Measurements from ENCODE around the gene DYRK1A.
"Not testable (repeated sequence)": the region's sequence is repeated elsewhere in the genome, so short reads cannot be mapped to it uniquely, and the experiment has no call there.

The DYRK1A gene

DNA sequence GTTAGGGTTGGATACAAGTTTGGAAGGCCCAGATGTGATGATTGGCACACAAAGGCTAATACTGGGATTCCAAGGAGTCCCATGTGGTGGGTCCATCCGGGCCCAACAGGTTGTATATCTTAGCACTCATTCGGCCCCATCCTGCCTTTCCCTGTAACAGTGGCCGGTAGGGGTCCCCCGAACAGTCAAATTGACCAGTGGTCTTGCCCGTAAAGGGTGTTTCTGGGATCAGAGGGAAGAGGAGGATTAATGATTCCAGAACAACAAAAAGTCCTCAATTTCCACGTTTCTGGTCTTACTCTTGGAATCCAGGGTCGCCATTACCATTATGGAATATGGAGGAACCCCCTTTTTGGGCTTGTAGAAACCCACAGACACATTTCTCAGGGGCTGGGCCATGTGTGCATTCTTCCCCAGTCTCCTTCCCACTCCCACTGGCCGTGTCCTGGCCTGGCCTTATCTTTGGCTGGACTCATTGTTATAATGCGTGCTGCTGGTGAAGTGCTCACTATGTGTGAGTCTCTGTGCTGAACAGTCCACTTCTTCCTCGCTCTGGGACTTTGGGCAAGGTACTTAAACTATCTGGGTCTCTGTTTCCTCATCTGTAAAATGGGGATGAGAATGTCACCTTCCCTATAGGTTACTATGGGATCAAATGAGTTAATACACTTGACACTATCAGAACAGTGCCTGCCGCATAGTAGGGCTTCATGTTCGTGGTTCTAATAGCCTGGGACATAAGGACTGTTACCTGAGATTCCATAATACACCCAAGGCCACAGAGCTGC lies 161.8 kb downstream of the DYRK1A start:
- DNase-seq (ENCODE audit: low spot score) = no peak

DNA sequence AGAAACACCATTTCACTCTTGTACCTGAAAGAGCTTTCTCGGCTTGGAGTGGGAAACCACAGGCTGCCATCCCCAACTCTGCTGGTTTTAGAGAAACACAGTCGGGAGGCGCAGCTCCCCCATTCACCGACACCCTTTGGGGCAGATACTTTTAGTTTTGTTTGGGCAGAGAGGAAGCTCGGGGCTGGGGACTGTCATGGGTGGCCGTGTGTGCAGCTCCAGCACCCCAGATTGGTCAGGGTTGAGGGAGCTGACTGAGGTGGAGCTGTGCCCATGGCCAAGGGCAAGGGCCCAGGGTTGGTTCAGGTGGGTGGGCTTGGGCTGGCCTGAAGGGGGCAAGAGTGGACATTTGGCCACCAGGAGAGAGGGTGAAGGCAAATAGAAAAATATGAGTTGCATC lies 163.1 kb downstream of the DYRK1A start:
- DNase-seq (ENCODE audit: low spot score) = no peak

DNA sequence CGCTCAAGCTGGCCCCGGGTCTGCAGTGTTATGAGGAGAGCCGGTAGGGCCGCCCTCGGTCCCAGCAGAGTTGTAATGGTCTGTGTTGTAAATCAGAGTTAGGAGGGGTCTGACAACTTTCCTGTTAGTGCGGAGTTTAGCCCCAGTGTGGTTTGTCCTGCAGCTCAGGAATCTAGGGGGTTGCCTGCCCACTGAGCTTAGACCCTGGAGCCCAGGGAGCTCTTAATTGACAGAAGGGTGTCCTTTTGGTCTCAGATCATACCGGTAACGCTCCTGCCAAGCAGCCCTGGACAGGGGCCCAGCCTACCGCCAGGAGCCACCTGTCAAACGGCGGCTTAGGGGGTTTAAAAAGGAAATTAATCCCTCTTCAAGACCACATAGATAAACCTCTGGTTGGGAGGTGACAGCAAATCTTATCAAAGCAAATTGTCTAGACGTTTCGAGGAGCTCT lies 164.4 kb downstream of the DYRK1A start:
- DNase-seq (ENCODE audit: low spot score) = no peak

DNA sequence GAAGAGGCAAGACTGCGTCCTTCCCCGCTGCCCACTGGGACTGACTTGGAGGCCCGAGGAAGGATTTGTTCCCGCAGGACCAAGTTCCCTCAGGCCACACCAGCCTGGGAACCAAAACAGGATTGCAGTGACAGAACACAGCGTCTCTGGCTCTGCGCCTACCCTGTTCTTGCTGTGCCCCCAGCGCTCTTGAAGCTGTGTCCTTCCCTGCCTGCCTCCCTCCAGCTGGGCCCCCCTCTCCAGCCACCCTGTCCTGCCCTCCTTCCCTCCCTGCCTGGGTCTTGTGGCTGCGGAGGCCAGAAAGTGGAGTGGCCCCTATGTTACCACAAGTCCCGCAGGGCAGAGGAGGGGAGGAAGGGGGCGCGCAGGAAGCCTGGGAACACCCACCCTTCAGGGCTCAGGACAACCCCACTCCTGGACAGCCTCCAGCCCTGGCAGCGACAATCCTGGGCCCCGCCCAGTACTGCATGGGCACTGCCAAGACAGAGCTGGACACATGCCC lies 164.9 kb downstream of the DYRK1A start:
- DNase-seq (ENCODE audit: low spot score) = no peak

- DNase-seq (ENCODE audit: low spot score) = peak; percentile 17
Measured at GRCh38 chr21:37532868-37533780, 166.6 kb downstream of the DYRK1A start.

DNA sequence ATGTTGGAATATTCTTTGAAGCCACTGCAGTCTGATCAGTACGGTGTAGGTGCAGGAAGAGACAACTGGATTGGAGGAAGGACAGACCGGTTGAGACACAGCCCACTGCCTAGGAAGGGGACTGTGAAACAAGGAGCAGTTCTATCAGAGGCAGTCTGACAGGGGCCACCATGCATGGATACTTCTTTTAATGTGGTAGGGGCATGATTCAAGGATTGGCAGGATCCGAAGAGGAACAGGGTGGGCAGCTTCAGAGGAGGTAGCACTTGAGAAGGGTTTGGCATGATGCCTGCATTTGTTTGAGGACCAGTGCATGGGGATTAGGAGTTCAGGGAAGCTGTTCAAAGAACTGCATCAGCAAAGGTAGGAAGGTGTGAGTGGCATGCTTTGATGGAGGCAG lies 167.9 kb downstream of the DYRK1A start:
- DNase-seq (ENCODE audit: low spot score) = no peak

DNA sequence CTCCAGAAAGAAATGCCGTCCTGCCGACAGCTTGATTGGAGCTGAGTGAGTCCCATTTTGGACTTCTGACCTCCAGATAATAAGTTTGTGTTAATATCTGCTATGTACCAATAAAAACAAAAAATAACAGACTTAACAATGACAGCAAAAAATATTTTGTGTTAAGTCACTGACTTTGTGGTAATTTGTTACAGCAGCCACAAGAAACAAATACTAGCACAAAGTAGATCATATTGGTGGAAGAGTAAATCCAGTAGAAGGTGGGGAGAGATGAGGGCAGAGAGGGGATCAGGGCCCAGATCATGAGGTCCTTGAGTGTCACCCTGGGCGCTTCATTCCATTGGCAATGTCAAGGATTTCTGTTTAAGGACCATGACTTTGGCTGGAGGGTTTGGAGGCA lies 168.6 kb downstream of the DYRK1A start:
- no peak for DNase-seq (ENCODE audit: low spot score)

DNA sequence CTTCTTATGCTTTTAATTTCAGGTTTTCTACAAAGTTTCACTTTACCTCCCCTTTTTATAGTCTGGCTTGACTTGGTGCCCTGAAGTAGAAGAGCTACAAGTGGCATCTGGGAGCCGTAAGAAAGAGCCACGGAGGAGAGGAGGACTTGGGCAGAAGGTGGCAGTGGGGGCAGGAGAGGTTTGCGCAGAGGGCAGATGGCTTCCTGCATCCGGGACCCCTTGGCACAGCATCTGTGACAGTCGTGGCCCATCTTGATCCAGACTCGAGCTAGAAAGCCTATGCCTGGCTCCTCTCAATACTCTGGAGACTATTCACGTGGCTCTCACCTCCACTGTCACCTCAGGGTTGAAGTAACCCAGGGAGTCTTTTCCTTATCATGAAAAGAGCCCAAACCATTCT lies 169.1 kb downstream of the DYRK1A start:
- no peak for DNase-seq (ENCODE audit: low spot score)

DNA sequence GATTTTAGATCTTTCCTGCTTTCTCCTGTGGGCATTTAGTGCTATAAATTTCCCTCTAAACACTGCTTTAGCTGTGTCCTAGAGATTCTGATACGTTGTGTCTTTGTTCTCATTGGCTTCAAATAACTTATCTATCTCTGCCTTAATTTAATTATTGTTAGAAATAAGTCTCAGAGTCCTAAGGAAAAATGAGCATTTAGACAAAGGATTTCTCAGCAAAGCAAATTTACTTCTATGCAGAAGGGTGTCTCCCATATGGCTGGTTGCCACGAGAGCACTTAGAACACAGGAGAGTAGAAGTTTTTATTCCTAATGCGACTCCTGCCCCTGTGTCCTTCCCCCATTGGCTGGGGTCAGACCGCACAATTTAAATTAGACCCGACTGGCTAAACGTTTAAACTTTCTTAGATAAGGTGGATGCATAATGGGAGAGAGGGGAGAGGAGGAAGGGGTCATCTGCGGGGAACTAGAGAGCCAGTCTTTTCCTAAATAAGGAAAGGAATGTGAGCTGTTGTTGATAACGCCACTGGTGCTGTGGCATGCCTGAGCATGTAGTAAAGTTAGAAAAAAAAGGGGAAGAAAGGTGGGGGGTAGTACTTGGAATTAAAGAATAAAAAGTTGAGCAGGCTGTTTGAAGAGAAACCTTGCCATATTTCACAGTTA lies 170.2 kb downstream of the DYRK1A start:
- DNase-seq (ENCODE audit: low spot score) = no peak

GRCh38 chr21:37537391-37537996 lies 170.9 kb downstream of the DYRK1A start:
- DNase-seq (ENCODE audit: low spot score) = no peak

DNA sequence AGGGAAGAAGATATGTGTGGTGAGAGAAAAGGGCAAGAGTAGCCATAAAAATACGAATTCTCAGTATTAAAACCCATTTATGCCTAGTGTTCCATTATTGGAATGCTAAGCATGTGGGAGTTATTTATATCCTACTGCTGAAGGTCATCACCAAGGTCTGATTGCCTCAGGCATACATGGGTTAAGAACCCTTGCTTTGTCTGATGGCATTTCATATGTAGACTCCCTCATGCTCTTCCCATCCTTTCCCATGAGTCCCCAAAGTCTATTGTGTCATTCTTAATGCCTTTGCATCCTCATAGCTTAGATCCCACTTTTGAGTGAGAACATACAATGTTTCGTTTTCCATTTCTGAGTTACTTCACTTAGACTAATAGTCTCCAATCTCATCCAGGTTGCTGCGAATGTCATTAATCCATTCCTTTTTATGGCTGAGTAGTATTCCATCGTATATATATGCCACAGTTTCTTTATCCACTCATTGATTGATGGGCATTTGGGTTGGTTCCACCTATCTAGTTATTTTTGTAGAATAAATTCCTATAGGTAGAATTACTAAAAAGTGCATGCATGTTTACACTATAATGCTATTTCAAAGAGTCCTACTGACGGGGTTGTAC lies 172.5 kb downstream of the DYRK1A start:
- no peak for DNase-seq (ENCODE audit: low spot score)

GRCh38 chr21:37541128-37541527 lies 174.6 kb downstream of the DYRK1A start:
- not testable (repeated sequence) for DNase-seq (ENCODE audit: low spot score)

GRCh38 chr21:37542512-37542911 lies 175.9 kb downstream of the DYRK1A start:
- no peak for DNase-seq (ENCODE audit: low spot score)

GRCh38 chr21:37546299-37546908 lies 179.8 kb downstream of the DYRK1A start:
- no peak for DNase-seq (ENCODE audit: low spot score)

DNA sequence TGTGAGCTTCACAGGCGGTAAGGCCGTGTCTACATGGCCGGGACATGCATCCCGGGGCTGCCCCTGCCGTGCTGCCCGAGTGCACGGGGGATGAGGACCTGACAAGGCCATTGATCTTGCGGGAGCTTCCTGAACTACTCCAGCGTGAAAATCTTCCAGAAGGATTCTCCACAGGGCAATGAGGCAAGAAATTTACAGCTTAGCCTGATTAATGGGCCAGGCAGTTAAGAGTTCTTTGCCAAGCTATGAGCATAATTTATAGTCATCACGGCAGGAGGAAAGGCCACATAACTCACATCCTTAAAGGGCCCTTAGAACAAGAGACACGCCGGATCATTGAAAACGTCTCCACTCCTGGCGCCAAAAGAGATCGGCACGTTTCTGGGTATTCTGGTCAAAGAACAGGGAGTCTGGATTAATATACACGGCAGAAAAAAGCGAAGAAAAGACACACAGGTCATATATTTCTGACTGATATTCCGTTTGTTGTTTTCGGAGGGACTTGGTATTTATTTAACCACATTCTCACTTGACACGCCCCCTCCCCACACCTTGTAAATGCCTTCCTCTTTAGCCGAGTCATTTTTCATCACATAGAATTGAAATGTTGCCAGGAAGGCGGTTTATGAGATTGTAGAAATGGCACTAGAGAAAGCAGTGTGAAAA lies 180.5 kb downstream of the DYRK1A start:
- DNase-seq (ENCODE audit: low spot score) = no peak

DNA sequence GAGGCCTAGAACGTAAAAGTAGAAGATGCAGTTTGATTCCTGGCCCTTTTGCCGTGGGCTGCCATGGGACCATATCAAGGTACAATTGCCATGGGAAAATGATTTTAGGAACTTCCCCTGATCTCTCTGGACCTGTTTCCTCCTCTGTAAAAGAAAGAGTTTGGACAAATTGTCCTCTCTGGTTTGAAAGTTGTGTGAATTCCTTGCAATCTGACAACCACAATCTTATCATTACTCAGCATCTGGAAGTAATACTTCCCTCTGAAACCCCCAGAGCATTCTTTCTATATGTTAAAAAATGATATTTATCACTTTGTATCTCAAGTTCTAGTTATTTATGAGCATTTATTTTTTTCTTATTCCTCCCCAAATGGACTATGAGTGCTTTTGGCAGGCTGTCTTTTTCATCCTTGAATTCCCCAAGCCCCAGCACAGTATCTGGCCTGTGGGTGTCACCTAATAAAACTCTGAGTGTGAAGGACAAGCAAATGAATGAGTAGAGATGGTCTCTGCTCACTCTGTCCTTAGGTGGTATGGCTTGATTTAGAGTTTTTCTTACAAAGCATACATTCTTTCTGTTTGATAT lies 181.1 kb downstream of the DYRK1A start:
- DNase-seq (ENCODE audit: low spot score) = no peak

GRCh38 chr21:37548521-37548981 lies 182.0 kb downstream of the DYRK1A start:
- no peak for DNase-seq (ENCODE audit: low spot score)

GRCh38 chr21:37549730-37550129 lies 183.2 kb downstream of the DYRK1A start:
- DNase-seq (ENCODE audit: low spot score) = not testable (repeated sequence)

- DNase-seq (ENCODE audit: low spot score) = no peak
Measured at GRCh38 chr21:37550157-37550556, 183.6 kb downstream of the DYRK1A start.

Measured in activated CD4-positive, alpha-beta T cell treated with anti-CD3 and anti-CD28 coated beads, Interleukin-2, Interleukin-4, amounts not matched to agents 100 ng/mL and 50 ng/mL, durations not matched to agents 16 hours and 8 hours (primary cell).